Vagina (tissue), 2 donors: ENCODE data around the gene BAHCC1. TPM values are rescaled to one million over a fixed set of nuclear protein-coding genes. Genes with fewer than 3 reads are reported as not detected.

Source experiments
- DNase-seq, 2 donors: peaks; one replicate each; pipeline ENCODE4 v3.0.0-alpha.2; 2017; ENCODE audit errors: extremely low spot score in 2 of 2
- H3K27ac ChIP-seq: fragments of 200-600 bp; sonication (generic); one replicate; pipeline ENCODE4 v1.5.1; 2019
- H3K27me3 ChIP-seq: fragments of 200-600 bp; sonication (generic); one replicate; pipeline ENCODE4 v1.5.1; 2019
- H3K36me3 ChIP-seq, 2 donors: fragments of 200-600 bp; sonication (generic); one replicate each; pipeline ENCODE4 v1.5.1; 2017 to 2019
- H3K4me1 ChIP-seq: fragments of 200-600 bp; sonication (generic); one replicate; pipeline ENCODE4 v1.5.1; 2019
- H3K4me3 ChIP-seq, 2 donors: fragments of 200-600 bp; sonication (generic); 1 replicate in 1 of 2; 2 replicates in 1 of 2; pipeline ENCODE4 v1.5.1; 2016 to 2019
- H3K9me3 ChIP-seq: fragments of 200-600 bp; sonication (generic); one replicate; pipeline ENCODE4 v1.5.1; 2019
- CTCF ChIP-seq, 3 experiments: fragments of 450-650 bp in 2 of 3; fragments of 200-600 bp in 1 of 3; sonication (generic) in 1 of 3; IDR thresholded peaks; one replicate each; pipeline ENCODE4 v1.5.1; 2017 to 2019; ENCODE audit warnings: antibody characterized with exemption in 3 of 3, mild to moderate bottlenecking in 2 of 3, moderate library complexity in 2 of 3
- POLR2A ChIP-seq, 2 donors: fragments of 450-650 bp; IDR thresholded peaks; one replicate each; pipeline ENCODE4 v1.6.1; 2017; ENCODE audit warnings: antibody characterized with exemption in 2 of 2, mild to moderate bottlenecking in 2 of 2, moderate library complexity in 2 of 2
- POLR2AphosphoS5 ChIP-seq, 2 donors: sonication (generic); formaldehyde crosslinking; IDR thresholded peaks; one replicate each; pipeline ENCODE4 v1.9.0; 2017; ENCODE audit warnings: antibody characterized with exemption in 2 of 2, mild to moderate bottlenecking in 2 of 2, low read depth in 1 of 2; ENCODE audit not compliant: insufficient read depth in 1 of 2
- intact Hi-C: fragments of 100-400 bp; cut with DNase I; formaldehyde crosslinking; loops from one replicate; pipeline ENCODE4 v1.15.1; 2023
- total RNA-seq: library from RNA; depleted of rRNA; stranded (reverse); fragments of >200 nt; gene quantifications from one replicate; pipeline ENCODE4 v1.2.3, GENCODE V29; 2016

The BAHCC1 gene
- total RNA-seq, 1 donor from 2014 or later, result 9.1 TPM

GRCh38 chr17:81438007-81438659, 42.9 kb downstream of the BAHCC1 start:
- no peaks in the 10 kb centered on the region for H3K9me3 ChIP-seq
- H3K36me3 ChIP-seq, result no peaks in the 10 kb centered on the region
- no peak for DNase-seq
- intact Hi-C loops, result no loop called here
- H3K4me1 ChIP-seq, result peaks cover 33% of the 10 kb centered on the region
- no peaks in the 10 kb centered on the region for H3K27me3 ChIP-seq
- H3K4me3 ChIP-seq, result no peak overlapping the region
- no peak overlapping the region for H3K27ac ChIP-seq
- no peak for TF ChIP-seq POLR2AphosphoS5 (IDR thresholded peaks at IDR 0.05; ENCODE audit: insufficient read depth in 1 of 2, low read depth in 1 of 2)

GRCh38 chr17:81438688-81439087, 43.4 kb downstream of the BAHCC1 start:
- H3K4me3 ChIP-seq, result no peak overlapping the region
- H3K36me3 ChIP-seq, result no peaks in the 10 kb centered on the region
- no peak for TF ChIP-seq POLR2AphosphoS5 (IDR thresholded peaks at IDR 0.05; ENCODE audit: insufficient read depth in 1 of 2, low read depth in 1 of 2)
- no peak for TF ChIP-seq POLR2A (IDR thresholded peaks at IDR 0.05)
- TF ChIP-seq CTCF (IDR thresholded peaks at IDR 0.05), result no peak
- H3K27me3 ChIP-seq, result no peaks in the 10 kb centered on the region
- peaks cover 33% of the 10 kb centered on the region for H3K4me1 ChIP-seq
- no peak for DNase-seq
- intact Hi-C loops, result no loop called here
- H3K9me3 ChIP-seq, result no peaks in the 10 kb centered on the region
- no peak overlapping the region for H3K27ac ChIP-seq

- intact Hi-C loops, result no loop called here
These were observed 44.8 kb downstream of the BAHCC1 start for GRCh38 chr17:81440051-81440471.

GRCh38 chr17:81440511-81441244, 45.4 kb downstream of the BAHCC1 start:
- Histone ChIP-seq H3K27me3 (no peaks in the 10 kb centered on the region), H3K9me3 (no peaks in the 10 kb centered on the region), H3K4me1 (peaks cover 24% of the 10 kb centered on the region), H3K36me3 (no peaks in the 10 kb centered on the region), H3K4me3 (no peak overlapping the region), H3K27ac (no peak overlapping the region)
- intact Hi-C loops, result no loop called here
- TF ChIP-seq CTCF (IDR thresholded peaks at IDR 0.05), result no peak
- no peak for TF ChIP-seq POLR2A (IDR thresholded peaks at IDR 0.05)
- TF ChIP-seq POLR2AphosphoS5 (IDR thresholded peaks at IDR 0.05; ENCODE audit: insufficient read depth in 1 of 2, low read depth in 1 of 2), result no peak
- no peak for DNase-seq

More at GRCh38 chr17:81440051-81440471, 44.8 kb downstream of the BAHCC1 start:
- no peak for DNase-seq
- peaks cover 30% of the 10 kb centered on the region for H3K4me1 ChIP-seq
- TF ChIP-seq POLR2A (IDR thresholded peaks at IDR 0.05) (no peak), CTCF (IDR thresholded peaks at IDR 0.05) (no peak), POLR2AphosphoS5 (IDR thresholded peaks at IDR 0.05; ENCODE audit: insufficient read depth in 1 of 2, low read depth in 1 of 2) (no peak)
- no peak overlapping the region for H3K4me3 ChIP-seq
- H3K27ac ChIP-seq, result no peak overlapping the region
- no peaks in the 10 kb centered on the region for H3K27me3 ChIP-seq
- H3K9me3 ChIP-seq, result no peaks in the 10 kb centered on the region
- H3K36me3 ChIP-seq, result no peaks in the 10 kb centered on the region

GRCh38 chr17:81442791-81443190, 47.5 kb downstream of the BAHCC1 start:
- Histone ChIP-seq H3K27ac (no peak overlapping the region), H3K4me1 (peaks cover 3% of the 10 kb centered on the region), H3K36me3 (no peaks in the 10 kb centered on the region), H3K27me3 (no peaks in the 10 kb centered on the region), H3K9me3 (no peaks in the 10 kb centered on the region), H3K4me3 (no peak overlapping the region)
- TF ChIP-seq POLR2AphosphoS5 (IDR thresholded peaks at IDR 0.05; ENCODE audit: insufficient read depth in 1 of 2, low read depth in 1 of 2) (no peak), POLR2A (IDR thresholded peaks at IDR 0.05) (no peak), CTCF (IDR thresholded peaks at IDR 0.05) (no peak)
- DNase-seq, result no peak
- intact Hi-C loops, result no loop called here
